Measurements from ENCODE around the gene CHI3L1. TPM values are rescaled to one million over a fixed set of nuclear protein-coding genes. Genes with fewer than 3 reads are reported as not detected.

Gene CHI3L1
- total and polyA plus RNA-seq, 2 experiments from 2014 or later, result 0.22 to 0.23 TPM

GRCh38 chr1:203139976-203140475 lies 46.5 kb downstream of the CHI3L1 start:
- H3K9me2 ChIP-seq (ENCODE audit: insufficient read depth), result no peaks in the 10 kb centered on the region
- peaks cover 6% of the 10 kb centered on the region; the same call in 1 of the 2 replicates for H3K4me1 ChIP-seq (ENCODE audit: insufficient read depth)
- no peak for DNase-seq
- H3K27me3 ChIP-seq (replicated peaks; ENCODE audit: insufficient read depth), result no peaks in the 10 kb centered on the region
- WGBS, 2 experiments (ENCODE audit: low coverage in 1 of 2, low lambda C conversion rate in 2 of 2, missing lambda C conversion rate in 2 of 2), result 79 to 81% methylated on average over 8 of the region's 8 CpGs
- in situ Hi-C loops (cut with MboI), result no loop called here
- no peaks in the 10 kb centered on the region for H3K79me2 ChIP-seq (ENCODE audit: insufficient read depth)
- H3K9ac ChIP-seq, result no peak overlapping the region
- H3K4me3 ChIP-seq, result no peak overlapping the region
- no peaks in the 10 kb centered on the region for H4K20me1 ChIP-seq (ENCODE audit: insufficient read depth)
- no peak overlapping the region for H2AFZ ChIP-seq
- H3K9me3 ChIP-seq (ENCODE audit: low read depth), result no peaks in the 10 kb centered on the region
- H3K4me2 ChIP-seq (ENCODE audit: unreplicated experiment), result no peak overlapping the region
- no peak for TF ChIP-seq EZH2phosphoT487 (IDR thresholded peaks at IDR 0.05; ENCODE audit: insufficient read depth, low read depth)
- TF ChIP-seq EZH2 (IDR thresholded peaks at IDR 0.05; ENCODE audit: insufficient read depth, poor library complexity, severe bottlenecking), result no peak
- no peak overlapping the region for H3K27ac ChIP-seq
- no peaks in the 10 kb centered on the region for H3K36me3 ChIP-seq (ENCODE audit: low read depth)
- peaks cover 3% of the 10 kb centered on the region; the same call in 1 of the 2 replicates for H3F3A ChIP-seq (ENCODE audit: insufficient read depth)

GRCh38 chr1:203138066-203138465 lies 48.4 kb downstream of the CHI3L1 start:
- no peak for DNase-seq
- in situ Hi-C loops (cut with MboI), result no loop called here
- no peak for TF ChIP-seq EZH2 (IDR thresholded peaks at IDR 0.05; ENCODE audit: insufficient read depth, poor library complexity, severe bottlenecking)
- no peak for TF ChIP-seq EZH2phosphoT487 (IDR thresholded peaks at IDR 0.05; ENCODE audit: insufficient read depth, low read depth)
- H3K4me1 ChIP-seq (ENCODE audit: insufficient read depth), result no peaks in the 10 kb centered on the region
- no peaks in the 10 kb centered on the region for H4K20me1 ChIP-seq (ENCODE audit: insufficient read depth)
- H3K4me3 ChIP-seq, result no peak overlapping the region
- no peaks in the 10 kb centered on the region for H3K9me3 ChIP-seq (ENCODE audit: low read depth)
- no peaks in the 10 kb centered on the region for H3F3A ChIP-seq (ENCODE audit: insufficient read depth)
- H3K9ac ChIP-seq, result no peak overlapping the region
- no peaks in the 10 kb centered on the region for H3K36me3 ChIP-seq (ENCODE audit: low read depth)
- WGBS, 2 experiments (ENCODE audit: low coverage in 1 of 2, low lambda C conversion rate in 2 of 2, missing lambda C conversion rate in 2 of 2), result 74 to 79% methylated on average over 3 of the region's 3 CpGs
- H3K79me2 ChIP-seq (ENCODE audit: insufficient read depth), result no peaks in the 10 kb centered on the region
- H3K27ac ChIP-seq, result no peak overlapping the region
- no peak overlapping the region for H2AFZ ChIP-seq
- no peak overlapping the region for H3K4me2 ChIP-seq (ENCODE audit: unreplicated experiment)
- H3K9me2 ChIP-seq (ENCODE audit: insufficient read depth), result no peaks in the 10 kb centered on the region
- no peaks in the 10 kb centered on the region for H3K27me3 ChIP-seq (replicated peaks; ENCODE audit: insufficient read depth)

GRCh38 chr1:203137324-203137723 lies 49.2 kb downstream of the CHI3L1 start:
- no peaks in the 10 kb centered on the region for H3K9me3 ChIP-seq (ENCODE audit: low read depth)
- no peaks in the 10 kb centered on the region for H3K4me1 ChIP-seq (ENCODE audit: insufficient read depth)
- no peaks in the 10 kb centered on the region for H3K9me2 ChIP-seq (ENCODE audit: insufficient read depth)
- no peaks in the 10 kb centered on the region for H4K20me1 ChIP-seq (ENCODE audit: insufficient read depth)
- H3K36me3 ChIP-seq (ENCODE audit: low read depth), result no peaks in the 10 kb centered on the region
- H3K79me2 ChIP-seq (ENCODE audit: insufficient read depth), result no peaks in the 10 kb centered on the region
- H3K27me3 ChIP-seq (replicated peaks; ENCODE audit: insufficient read depth), result no peaks in the 10 kb centered on the region
- no peak overlapping the region for H3K9ac ChIP-seq
- 79 to 82% methylated on average over 4 of the region's 4 CpGs for WGBS, 2 experiments (ENCODE audit: low coverage in 1 of 2, low lambda C conversion rate in 2 of 2, missing lambda C conversion rate in 2 of 2)
- no peak overlapping the region for H3K27ac ChIP-seq
- no peak overlapping the region for H3K4me3 ChIP-seq
- no peak overlapping the region for H2AFZ ChIP-seq
- no peak for TF ChIP-seq EZH2phosphoT487 (IDR thresholded peaks at IDR 0.05; ENCODE audit: insufficient read depth, low read depth)
- no peak for TF ChIP-seq EZH2 (IDR thresholded peaks at IDR 0.05; ENCODE audit: insufficient read depth, poor library complexity, severe bottlenecking)
- H3F3A ChIP-seq (ENCODE audit: insufficient read depth), result no peaks in the 10 kb centered on the region
- in situ Hi-C loops (cut with MboI), result no loop called here
- H3K4me2 ChIP-seq (ENCODE audit: unreplicated experiment), result no peak overlapping the region
- no peak for DNase-seq

GRCh38 chr1:203136409-203137042 lies 50.0 kb downstream of the CHI3L1 start:
- H3K9me2 ChIP-seq (ENCODE audit: insufficient read depth), result no peaks in the 10 kb centered on the region
- H3K79me2 ChIP-seq (ENCODE audit: insufficient read depth), result no peaks in the 10 kb centered on the region
- no peak overlapping the region for H2AFZ ChIP-seq
- no peak for DNase-seq
- no peak overlapping the region for H3K9ac ChIP-seq
- no peak overlapping the region for H3K4me3 ChIP-seq
- no peaks in the 10 kb centered on the region for H3K27me3 ChIP-seq (replicated peaks; ENCODE audit: insufficient read depth)
- no peaks in the 10 kb centered on the region for H3K9me3 ChIP-seq (ENCODE audit: low read depth)
- no peaks in the 10 kb centered on the region for H3K4me1 ChIP-seq (ENCODE audit: insufficient read depth)
- H3K36me3 ChIP-seq (ENCODE audit: low read depth), result no peaks in the 10 kb centered on the region
- 83 to 89% methylated on average over 1 of the region's 1 CpG for WGBS, 2 experiments (ENCODE audit: low coverage in 1 of 2, low lambda C conversion rate in 2 of 2, missing lambda C conversion rate in 2 of 2)
- H3K4me2 ChIP-seq (ENCODE audit: unreplicated experiment), result no peak overlapping the region
- H4K20me1 ChIP-seq (ENCODE audit: insufficient read depth), result no peaks in the 10 kb centered on the region
- H3K27ac ChIP-seq, result no peak overlapping the region
- no peaks in the 10 kb centered on the region for H3F3A ChIP-seq (ENCODE audit: insufficient read depth)
- no peak for TF ChIP-seq EZH2phosphoT487 (IDR thresholded peaks at IDR 0.05; ENCODE audit: insufficient read depth, low read depth)
- no peak for TF ChIP-seq EZH2 (IDR thresholded peaks at IDR 0.05; ENCODE audit: insufficient read depth, poor library complexity, severe bottlenecking)
- in situ Hi-C loops (cut with MboI), result no loop called here

Data from GM23248 (cell line).